SK-N-SH (cell line): Measurements from ENCODE around the gene GPR39. TPM values are rescaled to one million over a fixed set of nuclear protein-coding genes. Genes with fewer than 3 reads are reported as not detected.

Source experiments
- CTCF ChIA-PET: fragments of 300-600, 350-600 bp; formaldehyde crosslinking; extraction: SDS; loops from one replicate; lab custom pipeline; 2021; lab: Yijun Ruan, JAX
- POLR2A ChIA-PET: fragments of 350-600 bp; sonication (Branson Sonifier 250); formaldehyde crosslinking; extraction: SDS; loops from one replicate; lab custom pipeline; 2020; ENCODE audit warnings: antibody characterized with exemption, inconsistent platforms; lab: Yijun Ruan, JAX
- DNase-seq: peaks from one replicate; pipeline ENCODE4 v3.0.0; 2012
- H2AFZ ChIP-seq: fragments of 200-600 bp; sonication (generic); 2 replicates; pipeline ENCODE4 v1.8.1; 2016; ENCODE audit warnings: antibody characterized with exemption, mild to moderate bottlenecking, low read depth
- H3F3A ChIP-seq: fragments of 200-600 bp; sonication (generic); replicated peaks from 2 replicates; pipeline ENCODE3; 2016; ENCODE audit warnings: antibody characterized with exemption, mild to moderate bottlenecking; ENCODE audit not compliant: insufficient read depth
- H3K27ac ChIP-seq, 2 experiments: fragments of 200-500 bp in 1 of 2; fragments of 200-600 bp in 1 of 2; sonication (Bioruptor generic) in 1 of 2; sonication (generic), shearing (Covaris generic) in 1 of 2; 2 replicates each; pipeline versions ENCODE4 v1.5.1 to v1.6.1; 2014 to 2016; ENCODE audit warnings: low read depth in 2 of 2, inconsistent platforms in 1 of 2, low read length in 1 of 2, mild to moderate bottlenecking in 1 of 2, mixed read lengths in 1 of 2
- H3K27me3 ChIP-seq: fragments of 200-600 bp; sonication (generic), shearing (Covaris generic); 2 replicates; pipeline ENCODE4 v1.6.1; 2016; ENCODE audit warnings: mixed run types; ENCODE audit not compliant: insufficient read depth
- H3K36me3 ChIP-seq, 2 experiments: fragments of 200-500 bp in 1 of 2; fragments of 200-600 bp in 1 of 2; sonication (Bioruptor generic) in 1 of 2; sonication (generic) in 1 of 2; replicated peaks in 1 of 2; 2 replicates each; pipeline versions ENCODE3 to v1.5.1; 2014 to 2016; ENCODE audit warnings: low read length in 1 of 2, mild to moderate bottlenecking in 1 of 2; ENCODE audit not compliant: insufficient read depth in 2 of 2, control insufficient read depth in 1 of 2
- H3K4me1 ChIP-seq, 2 experiments: fragments of 200-500 bp in 1 of 2; fragments of 200-600 bp in 1 of 2; sonication (Bioruptor generic) in 1 of 2; sonication (generic), shearing (Covaris generic) in 1 of 2; 2 replicates each; pipeline versions ENCODE4 v1.5.1 to v1.6.1; 2014 to 2016; ENCODE audit warnings: low read depth in 1 of 2, low read length in 1 of 2, mixed run types in 1 of 2; ENCODE audit not compliant: insufficient read depth in 2 of 2, control insufficient read depth in 1 of 2
- H3K4me2 ChIP-seq: fragments of 200-600 bp; sonication (generic), shearing (Covaris generic); 2 replicates; pipeline ENCODE4 v1.6.1; 2017; ENCODE audit warnings: mixed run types
- H3K4me3 ChIP-seq, 2 experiments: fragments of 200-500 bp in 1 of 2; fragments of 200-600 bp in 1 of 2; sonication (Bioruptor generic) in 1 of 2; sonication (generic), shearing (Covaris generic) in 1 of 2; 2 replicates each; pipeline versions ENCODE4 v1.5.1 to v1.8.1; 2014 to 2016; ENCODE audit warnings: low read depth in 2 of 2, inconsistent platforms in 1 of 2, low read length in 1 of 2, mild to moderate bottlenecking in 1 of 2, mixed read lengths in 1 of 2, moderate library complexity in 1 of 2
- H3K79me2 ChIP-seq: fragments of 200-600 bp; sonication (generic); 2 replicates; pipeline ENCODE4 v1.8.1; 2017; ENCODE audit warnings: mild to moderate bottlenecking; ENCODE audit not compliant: insufficient read depth
- H3K9ac ChIP-seq: fragments of 200-600 bp; sonication (generic); 2 replicates; pipeline ENCODE4 v1.6.1; 2017; ENCODE audit warnings: mixed run types
- H3K9me2 ChIP-seq: fragments of 200-600 bp; sonication (generic); 2 replicates; pipeline ENCODE4 v1.6.1; 2017; ENCODE audit warnings: mixed run types
- H3K9me3 ChIP-seq: fragments of 200-600 bp; sonication (generic); 2 replicates; pipeline ENCODE4 v1.6.1; 2017; ENCODE audit warnings: mixed run types, mild to moderate bottlenecking, moderate library complexity
- H4K20me1 ChIP-seq: fragments of 200-600 bp; sonication (generic); 2 replicates; pipeline ENCODE4 v1.6.1; 2017; ENCODE audit warnings: mild to moderate bottlenecking, mixed run types; ENCODE audit not compliant: insufficient read depth
- EP300 ChIP-seq, 2 experiments: IDR thresholded peaks; 2 replicates each; pipeline versions ENCODE4 v1.4.0 to v1.6.1; 2012; ENCODE audit warnings: borderline replicate concordance in 1 of 2, low read depth in 1 of 2, low read length in 1 of 2
- EZH2phosphoT487 ChIP-seq: fragments of 200-600 bp; sonication (generic); IDR thresholded peaks from 2 replicates; pipeline ENCODE4 v1.6.1; 2017; ENCODE audit warnings: low read depth, mixed run types, mild to moderate bottlenecking, antibody characterized with exemption, moderate library complexity, borderline replicate concordance
- GABPA ChIP-seq: IDR thresholded peaks from 2 replicates; pipeline ENCODE4 v1.4.0; 2012; ENCODE audit warnings: low read depth, mild to moderate bottlenecking
- JUND ChIP-seq: IDR thresholded peaks from 2 replicates; pipeline ENCODE4 v1.4.0; 2012
- NRF1 ChIP-seq: IDR thresholded peaks from 2 replicates; pipeline ENCODE4 v1.6.1; 2012; ENCODE audit warnings: low read depth, mild to moderate bottlenecking, low read length
- RFX5 ChIP-seq: IDR thresholded peaks from 2 replicates; pipeline ENCODE4 v1.6.1; 2012; ENCODE audit warnings: mild to moderate bottlenecking, improper control_type of control experiment, low read length
- RXRA ChIP-seq: IDR thresholded peaks from 2 replicates; pipeline ENCODE4 v1.4.0; 2012; ENCODE audit warnings: low read depth, mild to moderate bottlenecking, borderline replicate concordance
- SMC3 ChIP-seq: IDR thresholded peaks from 2 replicates; pipeline ENCODE4 v1.6.1; 2012; ENCODE audit warnings: low read depth, low read length, improper control_type of control experiment
- TCF12 ChIP-seq: IDR thresholded peaks from 2 replicates; pipeline ENCODE4 v1.4.0; 2012
- USF1 ChIP-seq: IDR thresholded peaks from 2 replicates; pipeline ENCODE4 v1.4.0; 2012; ENCODE audit warnings: low read depth, borderline replicate concordance
- USF2 ChIP-seq: fragments of 150-350 bp; IDR thresholded peaks from 2 replicates; pipeline ENCODE4 v1.6.1; 2017; ENCODE audit warnings: antibody characterized with exemption, low read length, low read depth, borderline replicate concordance
- WGBS: methylation state at CpG from one replicate; pipeline ENCODE4 v1.1.6; 2017; ENCODE audit warnings: low lambda C conversion rate; 5-methylcytosine and 5-hydroxymethylcytosine counted together
- polyA plus RNA-seq, 3 experiments: library from polyadenylated mRNA; depleted of rRNA; stranded (reverse); fragments of >200 nt; gene quantifications; 2 replicates each; pipeline ENCODE4 v1.2.3, GENCODE V29; 2012

GPR39 gene
- polyA plus RNA-seq, 1 of the 3 experiments (the other 2 are of a cell fraction), result 2.3 TPM

GRCh38 chr2:132542953-132543569, 126.5 kb downstream of the GPR39 start:
- Histone ChIP-seq H2AFZ (no peak overlapping the region), H3K9me2 (no peaks in the 10 kb centered on the region), H3K4me3 (no peak overlapping the region), H3K79me2 (no peaks in the 10 kb centered on the region), H3K27me3 (no peaks in the 10 kb centered on the region), H3K9me3 (no peaks in the 10 kb centered on the region), H3K4me1 (peaks cover 0 to 7% of the 10 kb centered on the region in 2 experiments; a peak in 1 of 4 replicates), H4K20me1 (no peaks in the 10 kb centered on the region), H3K27ac (no peak overlapping the region), H3K4me2 (no peak overlapping the region), H3F3A (no peaks in the 10 kb centered on the region), H3K9ac (no peak overlapping the region), H3K36me3 (no peaks in the 10 kb centered on the region)
- ChIA-PET CTCF (interaction anchor here (2.5 kb wide), 1 partner anchor 628 kb away, joined by 7 read pairs; no protein-coding TSS in a partner anchor), POLR2A (no interaction called here)
- WGBS, result 56% methylated on average over 4 of the region's 4 CpGs
- DNase-seq, result no peak
- TF ChIP-seq GABPA (no peak), RXRA (no peak), TCF12 (no peak), RFX5 (no peak), USF2 (no peak), JUND (no peak), NRF1 (no peak), USF1 (no peak), SMC3 (no peak)

- Histone ChIP-seq H3K36me3 (no peaks in the 10 kb centered on the region), H4K20me1 (no peaks in the 10 kb centered on the region), H3K9ac (no peak overlapping the region), H3K27ac (no peak overlapping the region), H3K9me3 (no peaks in the 10 kb centered on the region), H2AFZ (no peak overlapping the region), H3K4me3 (no peak overlapping the region), H3F3A (no peaks in the 10 kb centered on the region), H3K4me1 (peaks cover 0 to 7% of the 10 kb centered on the region in 2 experiments; a peak in 1 of 4 replicates), H3K9me2 (no peaks in the 10 kb centered on the region), H3K27me3 (no peaks in the 10 kb centered on the region), H3K4me2 (no peak overlapping the region), H3K79me2 (no peaks in the 10 kb centered on the region)
- ChIA-PET CTCF (interaction anchor here (0.9 to 2.5 kb wide), 3 partner anchors 23 to 627 kb away, joined by 3 to 7 read pairs (median 3); no protein-coding TSS in a partner anchor), POLR2A (no interaction called here)
- TF ChIP-seq USF2 (no peak), EP300 (IDR thresholded peaks at IDR 0.05; ENCODE audit: borderline replicate concordance in 1 of 2, low read depth in 1 of 2, low read length in 1 of 2) (no peak), EZH2phosphoT487 (no peak)
- no peak for DNase-seq
- WGBS, result 50% methylated on average over 1 of the region's 1 CpG
Measured at GRCh38 chr2:132544006-132544630, 127.5 kb downstream of the GPR39 start.
